Natural killer cell (primary cell): ENCODE results near the gene PTPRU. TPM values are rescaled to one million over a fixed set of nuclear protein-coding genes. Genes with fewer than 3 reads are reported as not detected.

Source experiments
- ATAC-seq, 3 donors: fragments of 150-1000 bp in 2 of 3; fragments of 200-7000 bp in 1 of 3; cut with Tn5 transposase; 1 replicate in 1 of 3; 2 replicates in 2 of 3; pipeline ENCODE4 v1.10.0; 2021; ENCODE audit warnings: mild to moderate bottlenecking in 2 of 3, moderate library complexity in 2 of 3
- DNase-seq, 2 donors: peaks; one replicate each; pipeline versions ENCODE4 v3.0.0 to v3.0.0-alpha.2; 2013 to 2021; ENCODE audit warnings: mixed read lengths in 1 of 2
- H3K27ac ChIP-seq: one replicate; pipeline ENCODE4 v1.5.1; 2013; ENCODE audit warnings: mild to moderate bottlenecking, low read length
- H3K27me3 ChIP-seq: one replicate; pipeline ENCODE4 v1.6.1; 2013; ENCODE audit warnings: low read length; ENCODE audit not compliant: control insufficient read depth, insufficient read depth
- H3K36me3 ChIP-seq: one replicate; pipeline ENCODE4 v1.6.1; 2013; ENCODE audit warnings: low read length; ENCODE audit not compliant: control insufficient read depth, insufficient read depth
- H3K4me1 ChIP-seq: one replicate; pipeline ENCODE4 v1.6.1; 2013; ENCODE audit warnings: low read length; ENCODE audit not compliant: control insufficient read depth, insufficient read depth
- H3K4me3 ChIP-seq: one replicate; pipeline ENCODE4 v1.5.1; 2013; ENCODE audit warnings: low read length
- H3K9me3 ChIP-seq: one replicate; pipeline ENCODE4 v1.6.1; 2013; ENCODE audit warnings: low read length; ENCODE audit not compliant: control insufficient read depth, insufficient read depth
- H3K27ac Mint-ChIP-seq, 2 donors: one replicate each; pipeline ENCODE4 v1.8.0; 2022; ENCODE audit warnings: mild to moderate bottlenecking in 2 of 2, mixed read lengths in 2 of 2, moderate library complexity in 1 of 2
- H3K27me3 Mint-ChIP-seq, 2 donors: one replicate each; pipeline ENCODE4 v1.8.0; 2022; ENCODE audit warnings: low read depth in 2 of 2, mixed read lengths in 2 of 2
- H3K36me3 Mint-ChIP-seq: one replicate; pipeline ENCODE4 v1.8.0; 2022; ENCODE audit warnings: mixed read lengths
- H3K4me1 Mint-ChIP-seq, 2 donors: one replicate each; pipeline ENCODE4 v1.8.0; 2022; ENCODE audit warnings: mixed read lengths in 2 of 2
- H3K4me3 Mint-ChIP-seq: one replicate; pipeline ENCODE4 v1.8.0; 2022; ENCODE audit warnings: mild to moderate bottlenecking, moderate library complexity, mixed read lengths
- H3K9me3 Mint-ChIP-seq, 2 donors: one replicate each; pipeline ENCODE4 v1.8.0; 2022; ENCODE audit warnings: mixed read lengths in 2 of 2
- WGBS: methylation state at CpG from one replicate; pipeline ENCODE4 v1.1.7; 2013; ENCODE audit warnings: missing lambda C conversion rate; ENCODE audit not compliant: insufficient coverage; 5-methylcytosine and 5-hydroxymethylcytosine counted together
- intact Hi-C: fragments of 100-400 bp; cut with micrococcal nuclease; formaldehyde crosslinking; loops from one replicate; pipeline ENCODE4 v1.14.2; 2022
- total RNA-seq, 4 donors: library from RNA; stranded (reverse); fragments of 120-200 nt in 1 of 4; gene quantifications; one replicate each; pipeline versions ENCODE4 v1.2.3 to v1.2.4, GENCODE V29; 2013 to 2022
- TF ChIP-seq, protein P1 (sequence below): fragments of 200-600 bp; IDR thresholded peaks from one replicate; pipeline ENCODE4 v1.8.0; 2022; ENCODE audit warnings: antibody characterized with exemption

The PTPRU gene
- total RNA-seq, 3 donors from 2014 or later (not counting 1 experiment from before 2014, with no cell fraction given), result 0.54 to 1.6 (median 0.79) TPM

DNA sequence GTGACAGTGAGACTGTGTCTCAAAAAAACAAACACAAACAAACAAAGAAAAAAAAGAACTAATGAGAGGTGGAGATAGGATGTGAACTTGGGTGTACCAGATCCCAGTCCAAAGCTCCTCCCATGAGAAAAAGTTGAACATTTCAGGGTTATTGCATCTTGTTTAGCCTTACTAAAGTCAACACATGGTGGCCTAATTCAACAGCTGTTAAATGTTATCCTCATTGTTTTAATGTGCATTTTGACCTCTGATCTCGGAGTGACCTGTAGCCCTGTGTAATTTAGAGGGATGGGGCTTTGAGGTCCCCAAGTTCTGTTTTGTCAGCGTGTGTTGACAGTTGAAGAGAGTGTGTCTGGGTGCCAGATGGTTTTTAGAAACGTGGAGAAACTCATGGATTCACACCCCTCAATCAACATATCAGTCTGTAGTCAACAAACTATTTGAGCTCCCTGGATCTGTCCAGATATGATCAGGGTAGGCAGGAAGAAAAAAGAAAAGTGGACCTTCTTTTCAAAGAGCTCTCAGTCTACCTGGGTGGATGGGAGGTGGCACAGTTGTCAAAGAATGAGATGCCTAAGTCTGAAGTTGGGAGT is 34.7 kb downstream of the PTPRU start:
- H3K9me3 Mint-ChIP-seq, result no peaks in the 10 kb centered on the region
- Histone ChIP-seq H3K27me3 (peaks cover 4% of the 10 kb centered on the region), H3K27ac (no peak overlapping the region), H3K36me3 (no peaks in the 10 kb centered on the region), H3K9me3 (no peaks in the 10 kb centered on the region), H3K4me3 (no peak overlapping the region), H3K4me1 (no peaks in the 10 kb centered on the region)
- WGBS, result 75% methylated on average over 1 of the region's 3 CpGs
- H3K4me1 Mint-ChIP-seq, result no peaks in the 10 kb centered on the region
- TF ChIP-seq, protein P1, sequence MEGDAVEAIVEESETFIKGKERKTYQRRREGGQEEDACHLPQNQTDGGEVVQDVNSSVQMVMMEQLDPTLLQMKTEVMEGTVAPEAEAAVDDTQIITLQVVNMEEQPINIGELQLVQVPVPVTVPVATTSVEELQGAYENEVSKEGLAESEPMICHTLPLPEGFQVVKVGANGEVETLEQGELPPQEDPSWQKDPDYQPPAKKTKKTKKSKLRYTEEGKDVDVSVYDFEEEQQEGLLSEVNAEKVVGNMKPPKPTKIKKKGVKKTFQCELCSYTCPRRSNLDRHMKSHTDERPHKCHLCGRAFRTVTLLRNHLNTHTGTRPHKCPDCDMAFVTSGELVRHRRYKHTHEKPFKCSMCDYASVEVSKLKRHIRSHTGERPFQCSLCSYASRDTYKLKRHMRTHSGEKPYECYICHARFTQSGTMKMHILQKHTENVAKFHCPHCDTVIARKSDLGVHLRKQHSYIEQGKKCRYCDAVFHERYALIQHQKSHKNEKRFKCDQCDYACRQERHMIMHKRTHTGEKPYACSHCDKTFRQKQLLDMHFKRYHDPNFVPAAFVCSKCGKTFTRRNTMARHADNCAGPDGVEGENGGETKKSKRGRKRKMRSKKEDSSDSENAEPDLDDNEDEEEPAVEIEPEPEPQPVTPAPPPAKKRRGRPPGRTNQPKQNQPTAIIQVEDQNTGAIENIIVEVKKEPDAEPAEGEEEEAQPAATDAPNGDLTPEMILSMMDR, result no peak
- intact Hi-C loops, result no loop called here
- H3K27ac Mint-ChIP-seq, result no peak overlapping the region
- DNase-seq (no peak), ATAC-seq (no peak)
- no peak overlapping the region for H3K4me3 Mint-ChIP-seq
- no peaks in the 10 kb centered on the region for H3K36me3 Mint-ChIP-seq
- peaks cover 36 to 51% of the 10 kb centered on the region in 2 donors for H3K27me3 Mint-ChIP-seq

DNA sequence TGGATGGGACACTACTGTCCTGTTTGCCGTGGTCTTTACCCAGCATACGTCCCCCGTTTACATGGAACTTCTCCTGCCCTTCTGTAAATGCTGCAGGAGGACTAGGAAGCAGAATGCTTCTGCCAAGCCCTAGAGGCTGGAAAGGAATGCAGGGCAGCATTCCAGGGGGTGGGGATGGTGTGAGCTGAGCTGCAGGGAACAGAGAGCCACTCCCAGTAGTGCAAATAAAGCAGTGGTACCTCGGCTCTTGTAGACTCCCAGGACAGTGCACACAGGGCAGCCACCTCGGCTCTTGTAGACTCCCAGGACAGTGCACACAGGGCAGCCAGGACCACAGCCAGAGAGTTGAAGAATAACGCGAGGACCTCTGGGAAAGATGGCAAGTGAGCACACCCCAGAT is 35.4 kb downstream of the PTPRU start:
- Histone ChIP-seq H3K27me3 (peaks cover 2% of the 10 kb centered on the region), H3K4me3 (no peak overlapping the region), H3K27ac (no peak overlapping the region), H3K36me3 (no peaks in the 10 kb centered on the region), H3K4me1 (no peaks in the 10 kb centered on the region), H3K9me3 (no peaks in the 10 kb centered on the region)
- DNase-seq (no peak), ATAC-seq (no peak)
- intact Hi-C loops, result no loop called here
- Mint-ChIP-seq H3K27ac (no peak overlapping the region), H3K27me3 (peaks cover 32 to 44% of the 10 kb centered on the region in 2 donors), H3K9me3 (no peaks in the 10 kb centered on the region), H3K4me1 (no peaks in the 10 kb centered on the region), H3K36me3 (no peaks in the 10 kb centered on the region), H3K4me3 (no peak overlapping the region)
- WGBS, result 53% methylated on average over 7 of the region's 7 CpGs
- TF ChIP-seq, protein P1, result no peak

DNA sequence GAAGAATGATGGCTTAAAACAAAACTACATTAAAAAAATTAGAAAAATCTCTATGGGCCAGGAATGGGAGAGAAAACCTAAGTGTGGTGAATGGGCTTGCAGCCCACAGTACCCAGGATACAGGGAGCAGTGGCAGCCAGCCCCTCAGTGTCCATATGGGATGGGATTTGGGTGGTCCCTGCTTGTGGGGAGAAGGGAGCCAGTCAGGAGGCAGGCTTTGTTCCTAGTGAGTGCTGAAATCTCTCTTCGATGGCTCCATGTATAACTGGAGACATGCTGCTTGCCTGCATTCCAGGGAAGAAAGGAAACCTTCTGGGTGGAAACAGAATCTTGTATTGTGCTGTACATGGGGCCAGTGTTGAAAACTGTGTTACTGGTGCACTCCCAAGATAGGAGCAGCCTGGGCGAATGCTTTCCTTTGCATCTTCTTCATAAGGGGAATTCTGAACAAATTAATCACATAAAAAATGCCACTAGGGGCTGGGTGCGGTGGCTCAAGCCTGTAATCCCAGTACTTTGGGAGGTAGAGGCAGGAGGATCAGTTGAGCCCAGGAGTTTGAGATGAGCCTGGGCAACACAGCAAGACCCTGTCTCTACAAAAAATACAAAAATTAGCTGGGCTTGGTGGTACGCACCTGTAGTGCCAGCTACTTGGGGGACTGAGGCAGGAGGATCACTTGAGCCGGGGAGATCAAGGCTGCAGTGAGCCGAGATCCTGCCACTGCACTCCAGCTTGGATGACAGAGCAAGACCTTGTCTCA is 36.0 kb downstream of the PTPRU start:
- no peak overlapping the region for H3K27ac Mint-ChIP-seq
- no peak for DNase-seq
- H3K27me3 Mint-ChIP-seq, result peaks cover 29 to 38% of the 10 kb centered on the region in 2 donors
- no peaks in the 10 kb centered on the region for H3K4me1 Mint-ChIP-seq
- H3K36me3 Mint-ChIP-seq, result no peaks in the 10 kb centered on the region
- Histone ChIP-seq H3K9me3 (no peaks in the 10 kb centered on the region), H3K27me3 (peaks cover 2% of the 10 kb centered on the region), H3K27ac (no peak overlapping the region), H3K36me3 (no peaks in the 10 kb centered on the region), H3K4me3 (no peak overlapping the region), H3K4me1 (no peaks in the 10 kb centered on the region)
- TF ChIP-seq, protein P1, result no peak
- no peak for ATAC-seq
- WGBS, result 72% methylated on average over 6 of the region's 6 CpGs
- intact Hi-C loops, result no loop called here
- H3K9me3 Mint-ChIP-seq, result no peaks in the 10 kb centered on the region
- H3K4me3 Mint-ChIP-seq, result no peak overlapping the region
